CD4-positive, alpha-beta T cell (primary cell): ENCODE measurements around the gene MRPS34. TPM values are rescaled to one million over a fixed set of nuclear protein-coding genes. Genes with fewer than 3 reads are reported as not detected.

Source experiments
- ATAC-seq: fragments of 200-7000 bp; cut with Tn5 transposase; one replicate; pipeline ENCODE4 v1.10.0; 2022; ENCODE audit warnings: mild to moderate bottlenecking; ENCODE audit not compliant: poor library complexity
- CTCF ChIA-PET: fragments of 350-600 bp; sonication (Branson Sonifier 250); formaldehyde crosslinking; loops from one replicate; lab custom pipeline; 2021; ENCODE audit warnings: antibody characterized with exemption, inconsistent platforms; lab: Charles Lee
- POLR2A ChIA-PET: fragments of 350-600 bp; sonication (Branson Sonifier 250); formaldehyde crosslinking; loops from one replicate; lab custom pipeline; 2021; ENCODE audit warnings: antibody characterized with exemption, inconsistent platforms; lab: Charles Lee
- DNase-seq, 14 experiments: peaks; one replicate each; pipeline ENCODE4 v3.0.0-alpha.2; 2013 to 2020; ENCODE audit warnings: mixed read lengths in 2 of 14
- H3K27ac ChIP-seq, 2 donors: one replicate each; pipeline versions ENCODE4 v1.5.1 to v1.7.0; 2013; ENCODE audit warnings: low read length in 2 of 2, low read depth in 1 of 2, mild to moderate bottlenecking in 1 of 2
- H3K27me3 ChIP-seq, 2 experiments: 1 replicate in 1 of 2; 2 replicates in 1 of 2; pipeline versions ENCODE4 v1.6.1 to v1.7.0; 2013; ENCODE audit warnings: low read length in 2 of 2, control low read depth in 1 of 2, mild to moderate bottlenecking in 1 of 2, moderate library complexity in 1 of 2; ENCODE audit not compliant: insufficient read depth in 2 of 2, control insufficient read depth in 1 of 2
- H3K36me3 ChIP-seq: one replicate; pipeline ENCODE4 v1.6.1; 2013; ENCODE audit warnings: low read length, control low read depth; ENCODE audit not compliant: insufficient read depth
- H3K4me1 ChIP-seq: one replicate; pipeline ENCODE4 v1.6.1; 2013; ENCODE audit warnings: low read length, control low read depth; ENCODE audit not compliant: insufficient read depth
- H3K4me3 ChIP-seq: one replicate; pipeline ENCODE4 v1.5.1; 2013; ENCODE audit warnings: mild to moderate bottlenecking, low read length, moderate library complexity
- H3K9me3 ChIP-seq, 2 experiments: 1 replicate in 1 of 2; 2 replicates in 1 of 2; pipeline versions ENCODE4 v1.6.1 to v1.7.0; 2013; ENCODE audit warnings: low read length in 2 of 2, mild to moderate bottlenecking in 2 of 2, control low read depth in 1 of 2, moderate library complexity in 1 of 2; ENCODE audit not compliant: control insufficient read depth in 1 of 2, insufficient read depth in 1 of 2
- H3K27ac Mint-ChIP-seq: one replicate; pipeline ENCODE4 v1.8.0; 2020; ENCODE audit warnings: mixed read lengths
- H3K27me3 Mint-ChIP-seq: one replicate; pipeline ENCODE4 v1.8.0; 2021; ENCODE audit warnings: mixed read lengths
- H3K36me3 Mint-ChIP-seq: one replicate; pipeline ENCODE4 v1.8.0; 2021; ENCODE audit warnings: low read depth, mixed read lengths
- H3K4me1 Mint-ChIP-seq: one replicate; pipeline ENCODE4 v1.8.0; 2021; ENCODE audit warnings: low read depth, mixed read lengths
- H3K4me3 Mint-ChIP-seq: one replicate; pipeline ENCODE4 v1.8.0; 2020; ENCODE audit warnings: mild to moderate bottlenecking, mixed read lengths
- H3K9me3 Mint-ChIP-seq: one replicate; pipeline ENCODE4 v1.8.0; 2020; ENCODE audit warnings: mixed read lengths
- intact Hi-C, 2 experiments: fragments of 100-400 bp; cut with DNase I in 1 of 2; cut with micrococcal nuclease in 1 of 2; formaldehyde crosslinking; loops; one replicate each; pipeline versions ENCODE4 v1.15.1 to v1.9.0; 2023 to 2025; cut with DNase I, micrococcal nuclease
- total RNA-seq, 174 experiments: library from RNA in 2 of 174; stranded (reverse) in 2 of 174; gene quantifications; one replicate each; pipeline ENCODE4 v1.2.3 and lab custom pipeline; 2021 to 2026
- TF ChIP-seq, protein P1 (sequence below): fragments of 200-600 bp; IDR thresholded peaks from one replicate; pipeline ENCODE4 v1.8.0; 2022; ENCODE audit warnings: antibody characterized with exemption, mild to moderate bottlenecking

Gene MRPS34
- total RNA-seq, 2 experiments from 2014 or later: 25.5 to 26.9 TPM

- peaks cover 35% of the 10 kb centered on the region for H3K36me3 ChIP-seq
- peaks cover 38% of the 10 kb centered on the region for H3K36me3 Mint-ChIP-seq
- DNase-seq: no peak
- intact Hi-C loops: no loop called here
- peaks cover 17% of the 10 kb centered on the region for H3K4me1 ChIP-seq
- CTCF ChIA-PET: interaction anchor here (1.4 kb wide), 1 partner anchor 31 kb away, joined by 3 read pairs; no protein-coding TSS in a partner anchor
- POLR2A ChIA-PET: no interaction called here
- peaks cover 10% of the 10 kb centered on the region for H3K4me1 Mint-ChIP-seq
- no peaks in the 10 kb centered on the region for H3K9me3 ChIP-seq
- no peak overlapping the region for H3K27ac Mint-ChIP-seq
- no peaks in the 10 kb centered on the region for H3K27me3 ChIP-seq
- TF ChIP-seq, protein P1, sequence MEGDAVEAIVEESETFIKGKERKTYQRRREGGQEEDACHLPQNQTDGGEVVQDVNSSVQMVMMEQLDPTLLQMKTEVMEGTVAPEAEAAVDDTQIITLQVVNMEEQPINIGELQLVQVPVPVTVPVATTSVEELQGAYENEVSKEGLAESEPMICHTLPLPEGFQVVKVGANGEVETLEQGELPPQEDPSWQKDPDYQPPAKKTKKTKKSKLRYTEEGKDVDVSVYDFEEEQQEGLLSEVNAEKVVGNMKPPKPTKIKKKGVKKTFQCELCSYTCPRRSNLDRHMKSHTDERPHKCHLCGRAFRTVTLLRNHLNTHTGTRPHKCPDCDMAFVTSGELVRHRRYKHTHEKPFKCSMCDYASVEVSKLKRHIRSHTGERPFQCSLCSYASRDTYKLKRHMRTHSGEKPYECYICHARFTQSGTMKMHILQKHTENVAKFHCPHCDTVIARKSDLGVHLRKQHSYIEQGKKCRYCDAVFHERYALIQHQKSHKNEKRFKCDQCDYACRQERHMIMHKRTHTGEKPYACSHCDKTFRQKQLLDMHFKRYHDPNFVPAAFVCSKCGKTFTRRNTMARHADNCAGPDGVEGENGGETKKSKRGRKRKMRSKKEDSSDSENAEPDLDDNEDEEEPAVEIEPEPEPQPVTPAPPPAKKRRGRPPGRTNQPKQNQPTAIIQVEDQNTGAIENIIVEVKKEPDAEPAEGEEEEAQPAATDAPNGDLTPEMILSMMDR: no peak
- ATAC-seq: no peak
- H3K27ac ChIP-seq: no peak overlapping the region
- H3K9me3 Mint-ChIP-seq: no peaks in the 10 kb centered on the region
- no peak overlapping the region for H3K4me3 Mint-ChIP-seq
- H3K4me3 ChIP-seq: no peak overlapping the region
- H3K27me3 Mint-ChIP-seq: no peaks in the 10 kb centered on the region
Observed at GRCh38 chr16:1754204-1754603, 18.7 kb downstream of the MRPS34 start.

- H3K4me3 ChIP-seq: no peak overlapping the region
- no peaks in the 10 kb centered on the region for H3K27me3 Mint-ChIP-seq
- peaks cover 49% of the 10 kb centered on the region for H3K36me3 Mint-ChIP-seq
- peaks cover 47% of the 10 kb centered on the region for H3K36me3 ChIP-seq
- TF ChIP-seq, protein P1: no peak
- H3K4me3 Mint-ChIP-seq: no peak overlapping the region
- intact Hi-C loops: no loop called here
- H3K27ac Mint-ChIP-seq: no peak overlapping the region
- ChIA-PET POLR2A (no interaction called here), CTCF (no interaction called here)
- no peak for ATAC-seq
- no peaks in the 10 kb centered on the region for H3K27me3 ChIP-seq
- peaks cover 15% of the 10 kb centered on the region for H3K4me1 ChIP-seq
- peaks cover 10% of the 10 kb centered on the region for H3K4me1 Mint-ChIP-seq
- H3K9me3 ChIP-seq: no peaks in the 10 kb centered on the region
- no peak overlapping the region for H3K27ac ChIP-seq
- no peaks in the 10 kb centered on the region for H3K9me3 Mint-ChIP-seq
- DNase-seq: no peak
Observed at GRCh38 chr16:1752853-1753252, 20.1 kb downstream of the MRPS34 start.

- H3K27me3 Mint-ChIP-seq: no peaks in the 10 kb centered on the region
- DNase-seq: no peak
- intact Hi-C loops: no loop called here
- CTCF ChIA-PET: no interaction called here
- Histone ChIP-seq H3K27me3 (no peaks in the 10 kb centered on the region), H3K9me3 (no peaks in the 10 kb centered on the region), H3K27ac (no peak overlapping the region), H3K4me3 (no peak overlapping the region), H3K36me3 (peaks cover 55% of the 10 kb centered on the region), H3K4me1 (peaks cover 6% of the 10 kb centered on the region)
- no peak for ATAC-seq
- H3K4me1 Mint-ChIP-seq: peaks cover 5% of the 10 kb centered on the region
- H3K27ac Mint-ChIP-seq: no peak overlapping the region
- H3K4me3 Mint-ChIP-seq: no peak overlapping the region
- TF ChIP-seq, protein P1: no peak
- POLR2A ChIA-PET: interaction anchor here (1.3 kb wide), 1 partner anchor 31 kb away, joined by 3 read pairs; the partner anchor contains the start of genes NUBP2 and SPSB3
- H3K36me3 Mint-ChIP-seq: peaks cover 56% of the 10 kb centered on the region
- no peaks in the 10 kb centered on the region for H3K9me3 Mint-ChIP-seq
Observed at GRCh38 chr16:1751946-1752345, 21.0 kb downstream of the MRPS34 start.
